HG03457 (cell line): ENCODE results near the gene GABRD.

Source experiments
- ATAC-seq: cut with Tn5 transposase; IDR thresholded peaks from one replicate; pipeline ENCODE4 v1.9.1; 2021; ENCODE audit warnings: moderate number of reproducible peaks; ENCODE audit not compliant: unreplicated experiment

GABRD gene

DNA sequence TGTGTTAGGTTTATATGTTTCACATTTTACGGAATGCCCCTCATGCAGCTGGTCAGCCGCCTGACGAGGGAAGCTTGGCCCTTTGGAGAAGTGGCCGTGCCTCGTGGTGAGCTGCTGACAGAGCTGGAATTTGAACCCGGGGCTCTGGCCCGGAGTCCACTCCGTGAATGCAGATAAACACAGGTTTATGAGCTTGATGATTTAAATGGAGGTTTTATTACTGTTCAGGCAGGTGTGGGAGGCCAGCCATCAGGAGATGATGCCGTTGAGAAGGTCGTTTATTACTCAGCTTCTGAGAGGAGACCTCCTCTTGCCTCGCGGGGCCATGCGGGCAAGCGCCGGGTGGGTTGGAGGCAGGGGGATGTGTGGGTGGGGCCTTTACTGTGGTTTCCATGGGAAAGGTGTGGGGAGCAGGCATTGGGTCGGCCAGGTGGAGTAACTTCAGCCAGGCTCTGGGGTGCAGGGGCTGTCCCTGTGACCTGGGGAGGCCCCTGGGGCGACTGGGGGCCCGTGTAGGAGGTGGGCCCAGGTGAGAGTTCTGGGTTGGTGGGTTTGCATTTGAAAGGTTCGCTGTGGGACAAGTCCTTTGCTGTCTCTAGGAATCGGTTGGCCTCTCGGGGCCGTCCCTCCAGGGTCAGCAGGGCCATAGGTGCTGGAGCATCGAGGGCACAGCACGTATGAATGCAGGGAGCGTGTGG is 53.1 kb downstream of the GABRD start:
- ATAC-seq: no peak

DNA sequence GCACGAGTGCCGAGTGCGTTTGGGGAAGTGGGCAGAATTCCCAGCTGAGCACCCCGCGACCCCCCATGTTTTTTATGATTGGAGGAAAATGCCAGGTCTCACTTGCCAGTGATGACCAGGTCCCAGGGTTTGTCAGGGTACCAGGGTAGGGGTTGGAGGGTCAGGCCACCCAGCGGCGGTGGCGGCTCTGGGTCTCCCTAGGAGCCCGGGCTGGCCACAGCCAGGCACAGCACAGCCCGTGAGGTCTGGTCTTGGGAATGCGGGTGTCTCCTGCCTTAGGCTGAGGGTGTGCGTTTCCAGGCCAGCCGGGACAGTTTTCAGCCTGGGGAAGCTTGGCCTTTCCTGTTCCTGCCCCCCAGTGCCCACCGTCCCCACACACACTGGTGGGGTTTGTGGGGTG is 53.7 kb downstream of the GABRD start:
- ATAC-seq: no peak

DNA sequence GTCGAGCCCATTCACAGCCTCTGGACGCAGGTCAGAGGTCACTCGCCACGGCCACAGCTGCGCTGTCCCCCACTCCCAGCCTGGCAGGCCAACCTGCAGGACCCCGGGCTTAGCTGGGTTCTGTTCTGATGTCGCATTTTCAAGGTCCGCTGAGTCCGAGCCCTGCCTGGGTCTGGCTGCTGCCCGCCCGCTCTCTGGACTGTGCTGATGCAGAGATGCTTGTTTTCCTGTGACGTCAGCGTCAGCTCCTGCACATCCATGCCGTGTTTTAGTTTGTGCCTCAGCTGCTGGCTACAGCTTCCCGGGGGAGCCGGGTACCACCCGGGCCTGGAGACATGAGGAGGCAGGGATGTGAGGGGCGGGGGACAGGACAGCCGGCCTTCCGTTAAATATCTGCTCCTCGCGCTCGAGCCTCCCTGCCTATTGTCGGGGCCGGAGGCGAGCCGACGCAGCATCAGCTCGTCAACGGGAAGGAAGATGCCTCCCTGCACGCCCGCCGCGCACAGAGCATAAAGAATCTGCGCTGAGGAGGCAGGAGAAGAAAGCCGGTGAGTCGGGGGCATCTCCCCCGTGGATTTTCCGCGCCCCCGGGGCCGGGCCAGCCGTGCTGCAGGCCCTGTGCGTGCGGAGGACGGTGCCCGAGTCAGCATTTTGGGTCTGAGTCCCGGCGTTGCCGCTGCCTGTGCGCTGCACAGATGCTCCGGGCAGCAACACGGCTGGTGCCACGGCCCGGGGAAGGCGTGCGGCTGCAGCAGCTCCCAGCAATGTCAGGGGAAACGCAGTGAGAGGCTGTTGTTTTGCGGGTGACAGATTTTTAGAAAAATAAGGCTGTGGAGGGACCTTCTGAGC is 54.5 kb downstream of the GABRD start:
- ATAC-seq: no peak

DNA sequence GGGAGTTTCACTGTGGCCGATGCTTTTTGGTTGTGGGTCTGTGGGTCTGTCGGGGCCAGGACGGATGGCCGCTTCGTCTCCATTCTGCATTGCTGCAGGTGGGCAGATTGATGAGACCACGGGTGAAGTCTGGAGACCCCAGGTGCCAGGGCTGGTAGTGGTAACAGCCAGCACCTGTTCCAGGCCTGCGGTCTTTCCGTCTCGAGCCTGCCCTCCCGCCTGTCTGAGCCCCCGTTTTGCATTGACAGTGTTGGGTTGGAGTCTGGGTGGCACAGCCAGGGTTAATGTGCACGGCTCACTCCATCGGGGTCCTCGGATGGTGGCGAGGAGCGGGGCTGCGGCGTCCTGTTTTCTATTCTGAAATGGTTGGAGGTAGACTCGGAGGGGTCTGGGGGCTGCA is 55.3 kb downstream of the GABRD start:
- no peak for ATAC-seq

DNA sequence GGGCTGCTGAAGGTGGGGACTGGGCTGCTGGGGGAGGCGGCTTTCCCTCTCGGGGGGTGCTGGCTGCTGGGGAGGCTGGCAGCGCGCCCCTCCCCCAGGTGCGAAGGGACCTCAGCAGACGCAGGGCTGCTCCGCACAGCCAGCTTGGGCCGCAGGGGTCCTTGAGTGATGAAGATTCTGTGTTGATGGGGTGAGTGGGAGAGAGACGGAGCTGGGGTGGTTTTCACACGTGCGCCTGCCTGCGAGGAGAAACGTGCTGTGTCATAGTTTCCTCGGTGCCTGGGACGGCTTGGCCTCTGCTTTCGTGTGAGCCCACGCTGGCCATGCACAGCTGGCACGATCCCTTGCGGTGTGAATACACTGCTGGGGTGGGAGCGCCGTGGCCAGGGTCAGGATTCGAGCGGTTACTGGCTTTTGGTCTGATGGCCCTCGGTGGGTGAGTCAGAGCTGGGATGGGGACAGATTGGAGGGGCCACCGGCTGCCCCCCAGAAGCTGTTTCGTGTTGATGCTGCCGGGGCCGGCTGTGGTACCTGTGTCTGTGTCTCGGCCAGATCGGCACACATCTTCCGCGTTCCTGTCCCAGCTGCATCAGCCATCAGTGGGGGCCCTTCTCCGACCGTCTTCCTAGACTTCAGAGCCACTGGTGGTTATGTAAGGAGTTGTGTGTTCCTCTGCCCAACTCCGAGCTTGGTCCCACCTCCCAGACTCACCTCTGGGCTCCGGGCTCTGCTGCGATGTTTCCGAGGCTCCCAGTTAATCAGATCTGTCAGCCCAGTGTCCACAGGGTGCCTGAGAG is 56.0 kb downstream of the GABRD start:
- ATAC-seq: no peak

DNA sequence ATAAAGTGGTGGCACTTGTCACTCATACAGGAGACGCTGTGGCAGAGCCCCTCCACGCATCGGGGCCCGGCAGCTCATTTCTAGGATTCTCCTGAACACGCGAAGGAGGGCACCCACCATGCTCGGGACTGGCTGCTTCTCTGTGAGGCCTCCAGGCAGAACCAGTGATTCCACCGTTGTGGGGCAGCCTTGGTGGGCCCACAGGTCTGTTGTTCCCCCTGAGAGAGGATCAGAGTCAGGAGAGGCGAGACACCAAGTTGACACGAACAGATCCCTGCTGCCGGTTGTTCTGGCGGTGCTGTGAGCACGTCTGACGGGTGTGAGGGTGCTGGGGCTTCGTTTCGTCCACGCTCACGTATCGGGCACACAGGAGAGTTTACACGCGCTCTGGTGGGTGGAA is 57.7 kb downstream of the GABRD start:
- ATAC-seq: no peak

DNA sequence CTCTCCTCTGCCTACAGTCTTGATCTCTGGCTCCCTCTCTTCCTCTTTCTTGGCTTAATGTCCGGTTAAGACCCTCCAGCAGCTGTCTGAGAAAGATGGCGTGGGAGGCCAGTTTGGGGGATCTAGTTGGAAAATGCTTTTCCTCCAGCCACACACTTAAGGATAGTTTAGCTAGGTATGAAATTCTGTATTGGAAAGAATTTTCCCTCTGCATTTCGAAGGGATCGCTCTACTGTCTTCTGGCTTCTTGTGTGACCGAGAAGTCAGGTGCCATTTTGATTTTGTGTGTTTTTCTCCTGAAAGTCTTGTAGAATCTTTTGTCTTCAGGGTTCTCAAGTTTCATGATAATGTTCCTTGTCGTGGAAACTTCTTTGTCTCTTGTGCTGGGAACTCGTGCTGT is 59.0 kb downstream of the GABRD start:
- no peak for ATAC-seq

DNA sequence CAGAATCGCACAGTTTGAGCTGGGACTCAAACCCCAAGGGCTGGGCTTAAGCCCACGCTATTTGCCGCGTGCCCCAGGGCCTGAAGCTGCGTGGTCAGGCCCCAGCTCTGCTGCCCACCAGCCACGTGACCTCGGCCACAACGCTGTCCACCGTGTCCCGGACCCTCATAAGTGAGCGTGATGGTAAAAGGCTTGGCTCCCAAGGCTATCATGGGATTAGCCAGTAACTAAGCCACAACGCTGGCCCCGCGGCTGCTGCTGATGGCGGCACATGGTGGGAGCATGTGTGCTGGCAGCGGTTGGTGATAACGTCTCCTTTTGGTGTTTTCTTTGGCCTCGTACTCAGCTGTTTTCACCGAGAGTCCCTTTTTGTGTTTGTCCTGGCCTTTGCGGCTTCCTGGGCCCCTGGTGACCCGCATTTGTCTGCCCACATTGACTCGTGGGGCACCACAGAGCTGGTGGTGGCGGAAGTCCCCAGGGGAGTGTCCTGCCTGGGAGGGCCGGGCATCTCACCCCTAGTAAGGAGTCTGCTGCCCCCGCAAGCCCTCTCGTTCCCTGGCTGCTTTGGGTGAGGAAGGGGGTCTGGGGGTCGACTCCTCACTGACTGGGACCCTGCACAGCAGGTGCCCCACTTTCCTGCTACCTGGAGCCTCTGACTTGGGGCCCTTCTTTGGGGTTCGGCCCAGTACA is 60.4 kb downstream of the GABRD start:
- no peak for ATAC-seq

DNA sequence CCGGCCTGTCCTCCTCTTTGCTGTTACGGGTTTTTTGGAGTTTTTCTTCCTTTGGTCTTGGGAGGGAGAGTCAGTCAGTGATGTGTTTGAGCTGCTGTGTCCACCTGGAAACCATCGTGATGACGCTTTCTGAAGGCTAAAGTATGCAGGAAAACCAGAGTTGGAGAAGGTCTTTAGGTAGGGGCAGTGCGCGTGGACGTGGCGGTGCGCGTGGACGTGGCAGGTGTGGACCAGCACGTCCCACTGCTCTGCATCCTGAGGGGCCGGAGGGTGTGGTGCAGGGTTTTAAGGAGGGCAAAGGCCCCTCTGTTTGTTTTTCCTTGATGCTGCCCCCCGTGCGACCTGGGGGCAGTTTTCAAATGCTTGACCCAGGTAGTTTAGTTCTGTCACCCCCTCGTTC is 61.0 kb downstream of the GABRD start:
- no peak for ATAC-seq
